ENCODE measurements around the gene MMP15.

MMP15 gene

DNA sequence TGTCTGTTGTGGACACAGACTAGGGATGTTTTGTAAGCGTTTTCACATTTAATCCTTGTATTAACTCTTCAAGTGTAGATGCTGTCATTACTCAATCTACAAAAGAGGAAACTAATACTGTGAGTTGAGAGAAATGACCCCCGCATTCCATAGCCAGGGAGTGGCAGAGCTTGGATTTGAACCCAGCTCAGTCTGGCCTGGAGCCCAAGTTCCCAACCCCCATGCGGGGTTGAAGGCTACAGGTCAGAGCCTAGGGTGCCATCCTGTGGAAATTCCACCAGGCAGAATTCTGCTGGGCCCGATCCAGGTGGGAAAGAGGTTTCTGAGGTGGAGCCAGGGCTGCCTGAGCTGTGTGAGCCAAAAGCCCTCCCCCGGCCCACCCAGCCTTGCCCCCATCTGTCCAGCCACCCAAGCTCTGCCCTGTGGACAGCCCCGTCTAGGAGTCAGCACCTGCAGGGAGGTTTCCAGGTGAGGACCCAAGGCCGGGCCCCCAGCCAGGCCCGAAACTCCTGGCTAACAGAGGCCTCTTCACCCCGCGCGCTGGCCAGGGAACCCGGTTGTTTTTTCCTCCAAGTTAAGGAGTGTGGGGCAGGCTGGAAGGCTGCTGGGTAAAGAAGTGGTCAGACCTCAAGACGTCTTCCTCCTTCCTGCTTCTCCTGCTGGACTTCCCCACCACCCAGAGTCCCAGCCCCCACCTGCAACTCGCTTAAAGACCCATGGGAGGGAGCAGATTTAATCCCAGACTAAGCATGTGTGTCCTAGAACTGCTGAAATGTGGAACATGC is 5.7 kb downstream of the MMP15 start:
- Histone ChIP-seq H3K27me3 (ENCODE audit: insufficient read depth, low read length) (no peaks in the 10 kb centered on the region), H2AFZ (ENCODE audit: low read length) (no peak overlapping the region), H3K79me2 (ENCODE audit: insufficient read depth, low read length) (no peaks in the 10 kb centered on the region), H3K27ac (ENCODE audit: low read depth, low read length, poor library complexity, severe bottlenecking) (no peak overlapping the region), H3K36me3 (ENCODE audit: insufficient read depth, low read length) (no peaks in the 10 kb centered on the region), H3K4me2 (ENCODE audit: low read length) (no peak overlapping the region), H4K20me1 (ENCODE audit: insufficient read depth, low read length) (no peaks in the 10 kb centered on the region), H3K9me2 (ENCODE audit: low read depth, low read length) (no peaks in the 10 kb centered on the region), H3K4me1 (ENCODE audit: insufficient read depth, low read length, severe bottlenecking) (peaks cover 8% of the 10 kb centered on the region), H3K9me3 (ENCODE audit: low read length) (no peaks in the 10 kb centered on the region), H3K4me3 (ENCODE audit: low read depth, low read length, poor library complexity, severe bottlenecking) (no peak overlapping the region), H3K9ac (ENCODE audit: low read length) (no peak overlapping the region), H3F3A (ENCODE audit: insufficient read depth, low read length) (no peaks in the 10 kb centered on the region)
- TF ChIP-seq EZH2 (IDR thresholded peaks at IDR 0.05; ENCODE audit: borderline replicate concordance, low read length) = no peak
- TF ChIP-seq, protein P1, sequence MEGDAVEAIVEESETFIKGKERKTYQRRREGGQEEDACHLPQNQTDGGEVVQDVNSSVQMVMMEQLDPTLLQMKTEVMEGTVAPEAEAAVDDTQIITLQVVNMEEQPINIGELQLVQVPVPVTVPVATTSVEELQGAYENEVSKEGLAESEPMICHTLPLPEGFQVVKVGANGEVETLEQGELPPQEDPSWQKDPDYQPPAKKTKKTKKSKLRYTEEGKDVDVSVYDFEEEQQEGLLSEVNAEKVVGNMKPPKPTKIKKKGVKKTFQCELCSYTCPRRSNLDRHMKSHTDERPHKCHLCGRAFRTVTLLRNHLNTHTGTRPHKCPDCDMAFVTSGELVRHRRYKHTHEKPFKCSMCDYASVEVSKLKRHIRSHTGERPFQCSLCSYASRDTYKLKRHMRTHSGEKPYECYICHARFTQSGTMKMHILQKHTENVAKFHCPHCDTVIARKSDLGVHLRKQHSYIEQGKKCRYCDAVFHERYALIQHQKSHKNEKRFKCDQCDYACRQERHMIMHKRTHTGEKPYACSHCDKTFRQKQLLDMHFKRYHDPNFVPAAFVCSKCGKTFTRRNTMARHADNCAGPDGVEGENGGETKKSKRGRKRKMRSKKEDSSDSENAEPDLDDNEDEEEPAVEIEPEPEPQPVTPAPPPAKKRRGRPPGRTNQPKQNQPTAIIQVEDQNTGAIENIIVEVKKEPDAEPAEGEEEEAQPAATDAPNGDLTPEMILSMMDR (IDR thresholded peaks at IDR 0.05; ENCODE audit: low read length) = no peak

DNA sequence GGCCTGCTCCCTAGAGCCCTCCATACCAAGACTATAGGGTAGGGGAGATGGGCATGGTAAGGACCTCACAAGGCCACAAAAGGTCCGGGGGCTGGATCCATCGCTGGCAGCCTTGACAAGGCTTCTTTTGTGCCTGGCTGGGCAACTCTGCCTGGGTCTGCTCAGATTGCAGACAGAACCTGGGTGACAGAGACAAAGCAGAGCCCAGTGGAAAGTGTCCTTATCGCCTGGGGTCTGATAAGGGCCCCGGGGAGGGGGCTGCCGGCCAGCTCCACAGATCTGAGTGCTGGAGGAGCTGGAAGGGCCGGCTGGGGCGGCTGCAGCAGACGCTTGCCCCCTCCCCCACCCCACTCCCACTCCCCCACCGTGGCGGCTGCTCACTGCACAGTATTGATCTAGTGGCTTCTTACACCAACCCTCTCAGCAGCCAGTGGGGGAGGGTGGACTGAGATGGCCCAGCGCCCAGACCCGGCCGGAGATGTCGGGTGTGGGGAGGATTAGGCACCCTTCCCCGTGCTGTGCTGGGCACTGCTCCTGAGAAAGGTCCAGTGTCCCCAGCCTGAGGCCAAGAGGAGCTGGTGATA is 7.2 kb downstream of the MMP15 start:
- no peaks in the 10 kb centered on the region for H3K4me1 ChIP-seq (ENCODE audit: insufficient read depth, low read length, severe bottlenecking)

DNA sequence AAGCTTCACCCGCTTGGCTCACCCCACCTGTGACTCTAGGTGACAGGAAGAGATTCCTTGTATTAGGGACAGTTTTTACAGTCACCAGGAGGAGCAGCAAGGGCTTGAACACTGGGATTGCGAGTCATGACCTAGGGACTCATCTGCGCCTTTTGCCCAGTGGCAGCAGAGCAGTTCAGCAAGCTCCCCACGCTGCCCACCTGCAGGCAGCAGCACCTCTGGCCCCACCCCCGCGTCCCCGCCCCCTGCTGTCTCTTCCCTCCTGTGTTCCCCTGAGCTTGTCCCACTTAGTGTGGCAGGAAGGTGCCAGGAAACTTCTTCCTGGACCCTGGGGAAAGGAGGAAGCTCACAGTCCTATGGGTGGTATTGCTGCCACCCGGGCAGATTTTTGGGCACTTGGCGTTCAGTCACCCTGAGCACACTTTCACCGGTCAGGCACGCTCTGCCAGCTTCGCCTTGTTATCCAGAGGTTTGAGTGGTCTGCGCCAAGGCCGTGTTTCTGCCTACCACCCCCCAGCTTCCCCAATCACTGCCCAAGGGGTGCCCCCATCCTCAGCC is 8.7 kb downstream of the MMP15 start:
- no peaks in the 10 kb centered on the region for H3K27me3 ChIP-seq (ENCODE audit: insufficient read depth, low read length)
- H3K36me3 ChIP-seq (ENCODE audit: insufficient read depth, low read length) = no peaks in the 10 kb centered on the region
- no peaks in the 10 kb centered on the region for H3K4me1 ChIP-seq (ENCODE audit: insufficient read depth, low read length, severe bottlenecking)
- no peaks in the 10 kb centered on the region for H3K9me2 ChIP-seq (ENCODE audit: low read depth, low read length)
- TF ChIP-seq EZH2 (IDR thresholded peaks at IDR 0.05; ENCODE audit: borderline replicate concordance, low read length) = no peak
- TF ChIP-seq, protein P1 (IDR thresholded peaks at IDR 0.05; ENCODE audit: low read length) = no peak
- no peak overlapping the region for H2AFZ ChIP-seq (ENCODE audit: low read length)
- no peaks in the 10 kb centered on the region for H3F3A ChIP-seq (ENCODE audit: insufficient read depth, low read length)
- no peaks in the 10 kb centered on the region for H3K9me3 ChIP-seq (ENCODE audit: low read length)
- no peaks in the 10 kb centered on the region for H4K20me1 ChIP-seq (ENCODE audit: insufficient read depth, low read length)
- no peak overlapping the region for H3K4me2 ChIP-seq (ENCODE audit: low read length)
- H3K4me3 ChIP-seq (ENCODE audit: low read depth, low read length, poor library complexity, severe bottlenecking) = no peak overlapping the region
- no peak overlapping the region for H3K27ac ChIP-seq (ENCODE audit: low read depth, low read length, poor library complexity, severe bottlenecking)
- no peaks in the 10 kb centered on the region for H3K79me2 ChIP-seq (ENCODE audit: insufficient read depth, low read length)
- H3K9ac ChIP-seq (ENCODE audit: low read length) = no peak overlapping the region

More for the DNA sequence above, 7.2 kb downstream of the MMP15 start:
- no peaks in the 10 kb centered on the region for H3K36me3 ChIP-seq (ENCODE audit: insufficient read depth, low read length)
- H3K9me3 ChIP-seq (ENCODE audit: low read length) = no peaks in the 10 kb centered on the region
- no peaks in the 10 kb centered on the region for H3K79me2 ChIP-seq (ENCODE audit: insufficient read depth, low read length)
- no peak overlapping the region for H3K4me3 ChIP-seq (ENCODE audit: low read depth, low read length, poor library complexity, severe bottlenecking)
- H3K9me2 ChIP-seq (ENCODE audit: low read depth, low read length) = no peaks in the 10 kb centered on the region
- TF ChIP-seq, protein P1 (IDR thresholded peaks at IDR 0.05; ENCODE audit: low read length) = no peak
- no peak for TF ChIP-seq EZH2 (IDR thresholded peaks at IDR 0.05; ENCODE audit: borderline replicate concordance, low read length)
- H3K27ac ChIP-seq (ENCODE audit: low read depth, low read length, poor library complexity, severe bottlenecking) = no peak overlapping the region
- H3K9ac ChIP-seq (ENCODE audit: low read length) = no peak overlapping the region
- H4K20me1 ChIP-seq (ENCODE audit: insufficient read depth, low read length) = no peaks in the 10 kb centered on the region
- no peaks in the 10 kb centered on the region for H3K27me3 ChIP-seq (ENCODE audit: insufficient read depth, low read length)
- no peaks in the 10 kb centered on the region for H3F3A ChIP-seq (ENCODE audit: insufficient read depth, low read length)
- no peak overlapping the region for H2AFZ ChIP-seq (ENCODE audit: low read length)
- H3K4me2 ChIP-seq (ENCODE audit: low read length) = no peak overlapping the region
